HG03045 (cell line): ENCODE data around the gene ACAP1.

Experiments
- ATAC-seq: cut with Tn5 transposase; IDR thresholded peaks from one replicate; pipeline ENCODE4 v1.9.1; 2021; ENCODE audit warnings: mild to moderate bottlenecking, moderate library complexity; ENCODE audit not compliant: unreplicated experiment

ACAP1 gene

GRCh38 chr17:7336240-7337175 lies at the start of gene ACAP1:
ACAP1 (plus strand) TSS chr17:7336529; CDS start chr17:7336735, 206 bp downstream.
- no peak for ATAC-seq

GRCh38 chr17:7289256-7290032 lies 46.9 kb upstream of the ACAP1 start:
- no peak for ATAC-seq

GRCh38 chr17:7290166-7290565 lies 46.2 kb upstream of the ACAP1 start:
- ATAC-seq, result no peak

- ATAC-seq, result no peak
These were observed 45.6 kb upstream of the ACAP1 start for GRCh38 chr17:7290685-7291084.

GRCh38 chr17:7292194-7292593 lies 44.1 kb upstream of the ACAP1 start:
- no peak for ATAC-seq

- ATAC-seq, result no peak
These were observed 43.6 kb upstream of the ACAP1 start for GRCh38 chr17:7292729-7293128.

GRCh38 chr17:7293159-7293558 lies 43.2 kb upstream of the ACAP1 start:
- ATAC-seq, result no peak

- no peak for ATAC-seq
These were observed 42.3 kb upstream of the ACAP1 start for GRCh38 chr17:7293816-7294613.

- ATAC-seq, result peak; percentile 57
These were observed 41.6 kb upstream of the ACAP1 start, which contains the start of gene YBX2 for GRCh38 chr17:7294614-7295153. YBX2 (minus strand) TSS chr17:7294639; CDS start chr17:7294500, 139 bp downstream.

- ATAC-seq, result no peak
These were observed 40.8 kb upstream of the ACAP1 start for GRCh38 chr17:7295230-7296180.

- ATAC-seq, result no peak
These were observed 40.0 kb upstream of the ACAP1 start for GRCh38 chr17:7296189-7296861.

- ATAC-seq, result no peak
These were observed 32.1 kb upstream of the ACAP1 start for GRCh38 chr17:7304179-7304578.

GRCh38 chr17:7306911-7307685 lies 29.2 kb upstream of the ACAP1 start, which contains the start of gene EIF5A:
EIF5A (plus strand) TSS chr17:7307628; CDS start chr17:7309636, 2,008 bp downstream.
- ATAC-seq, result peak; percentile 64

- peak; percentile 6 for ATAC-seq
These were observed 28.4 kb upstream of the ACAP1 start for GRCh38 chr17:7307686-7308624.

GRCh38 chr17:7308625-7309433 lies 27.5 kb upstream of the ACAP1 start:
- no peak for ATAC-seq

GRCh38 chr17:7309628-7310027 lies 26.7 kb upstream of the ACAP1 start:
- ATAC-seq, result no peak
